KG1 (cell line): ENCODE measurements around the gene ZFP28.

Experiments used
- DNase-seq: peaks from one replicate; lab custom pipeline; 2025; lab: John Stamatoyannopoulos, UW

Gene ZFP28

GRCh38 chr19:56596676-56597075, 57.9 kb downstream of the ZFP28 start:
- DNase-seq, result no peak

- no peak for DNase-seq
Measured at GRCh38 chr19:56597696-56598095, 58.9 kb downstream of the ZFP28 start.

GRCh38 chr19:56601375-56601774, 62.6 kb downstream of the ZFP28 start:
- DNase-seq, result no peak

DNA sequence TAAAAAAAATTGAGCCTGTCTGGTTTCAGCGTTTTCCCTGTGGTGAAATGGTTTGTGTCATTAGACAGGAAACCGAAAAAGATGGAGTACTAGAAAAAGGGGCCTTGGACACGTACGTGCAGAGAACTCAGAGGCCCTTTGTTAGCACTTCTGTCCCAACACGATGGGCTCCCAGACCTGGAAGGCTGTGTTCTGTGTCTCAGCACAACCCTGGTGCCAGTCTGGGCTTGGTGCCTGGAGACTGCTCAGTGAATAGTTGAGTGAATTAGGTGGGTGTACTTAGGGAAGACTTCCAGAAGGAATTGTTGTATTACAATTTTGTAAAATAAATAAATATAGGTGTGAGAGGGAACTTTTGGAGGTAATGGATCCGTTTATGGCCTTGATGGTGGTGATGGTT, 65.1 kb downstream of the ZFP28 start:
- no peak for DNase-seq
